CD4-positive, alpha-beta T cell treated with Interleukin-6 for 4 hours (primary cell): ENCODE measurements around the gene JMJD6.
"Not testable (repeated sequence)": the region's sequence is repeated elsewhere in the genome, so short reads cannot be mapped to it uniquely, and the experiment has no call there.

Experiments
- DNase-seq: peaks from one replicate; pipeline ENCODE4 v3.0.0-alpha.2; 2020; ENCODE audit warnings: mixed read lengths

JMJD6 gene

DNA sequence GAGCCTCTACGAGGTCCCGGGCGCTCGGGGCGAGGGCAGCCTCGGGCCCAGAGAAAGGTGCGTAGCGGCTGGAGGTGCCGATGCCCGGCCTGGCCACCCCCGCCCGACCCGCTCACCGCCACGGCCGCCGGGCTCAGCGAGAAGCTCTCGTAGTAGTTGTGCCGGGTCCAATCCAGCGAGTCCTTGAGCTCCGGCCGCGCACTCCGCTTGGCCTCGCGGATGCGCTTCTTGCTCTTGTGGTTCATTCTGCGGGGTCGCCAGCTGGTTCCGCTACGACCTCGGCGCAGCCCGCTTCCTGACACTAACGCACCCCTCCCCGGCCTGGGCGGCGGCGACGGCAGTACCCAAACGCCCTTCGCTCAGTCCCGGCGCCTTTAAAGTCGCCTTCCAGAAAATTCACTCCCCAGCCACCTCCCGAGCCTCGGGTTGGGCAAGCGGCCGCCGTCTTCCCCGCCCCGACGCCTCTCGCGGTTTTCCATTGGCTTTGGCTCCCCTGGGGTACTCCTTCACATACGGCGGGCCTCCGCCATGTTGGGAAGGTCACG is at the start of gene JMJD6:
TSS of gene JMJD6 (minus strand) at position 376 of the 545 bp plus-strand sequence. CDS start at position 245, 131 bp downstream.
- peak; percentile 97 for DNase-seq

DNA sequence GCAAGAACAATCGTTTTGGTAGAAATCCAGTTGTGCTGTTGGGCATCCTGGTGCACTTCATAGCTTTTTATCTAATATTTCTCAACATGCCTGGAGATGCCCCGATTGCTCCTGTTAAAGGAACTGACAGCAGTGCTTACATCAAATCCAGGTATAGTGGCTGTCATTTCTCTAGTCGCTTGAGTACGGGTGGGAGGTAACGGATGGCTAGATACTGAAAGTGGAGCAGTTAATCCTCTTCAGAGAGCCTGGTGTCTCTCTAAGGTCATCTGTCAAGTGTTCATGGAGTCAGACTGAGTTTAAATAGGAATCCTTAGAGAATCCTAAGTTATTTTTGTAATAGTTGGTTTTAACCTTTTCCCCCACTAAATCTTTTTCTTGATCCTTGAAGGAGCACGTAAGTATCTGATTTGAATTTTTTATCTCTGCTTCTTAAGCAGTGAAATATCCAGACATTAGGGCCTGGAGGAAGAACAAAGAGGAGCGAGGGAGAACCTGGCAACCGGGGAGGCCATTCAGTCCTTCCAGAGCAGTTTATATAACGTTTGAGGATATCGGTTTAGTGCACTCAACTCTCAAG is 48.7 kb upstream of the JMJD6 start:
- no peak for DNase-seq

DNA sequence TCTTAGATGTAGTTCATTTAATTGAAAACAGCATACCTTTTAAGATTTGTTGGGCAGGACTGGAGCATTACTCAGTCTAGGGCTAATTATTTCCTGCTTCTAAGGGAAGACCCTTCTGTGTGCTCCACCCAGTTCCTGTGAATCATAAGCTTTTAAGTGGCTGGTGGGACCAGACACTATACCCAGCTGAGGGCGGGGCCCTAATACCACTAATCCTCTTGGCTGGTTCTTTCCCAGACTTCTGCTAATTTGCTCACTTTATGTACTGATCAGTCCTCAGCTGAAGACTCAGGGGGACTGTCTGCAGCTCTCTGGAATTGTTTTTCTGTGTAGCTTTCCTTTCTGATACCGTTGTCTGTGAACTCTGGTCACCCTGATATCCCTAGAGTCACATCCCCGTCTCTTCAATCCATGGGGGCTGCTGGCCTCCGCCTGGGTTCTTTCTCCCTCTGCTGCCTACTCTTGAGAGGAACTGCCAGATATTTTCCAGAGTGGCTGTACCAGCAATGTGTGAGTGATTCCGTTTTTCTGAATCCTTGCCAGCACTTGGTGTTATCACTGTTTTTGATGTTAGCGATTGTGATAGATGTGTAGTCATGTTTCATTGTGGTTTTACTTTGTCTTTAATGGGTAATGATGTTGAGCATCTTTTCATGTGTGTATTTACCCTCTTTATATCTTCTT is 46.6 kb upstream of the JMJD6 start:
- DNase-seq = peak; percentile 80

DNA sequence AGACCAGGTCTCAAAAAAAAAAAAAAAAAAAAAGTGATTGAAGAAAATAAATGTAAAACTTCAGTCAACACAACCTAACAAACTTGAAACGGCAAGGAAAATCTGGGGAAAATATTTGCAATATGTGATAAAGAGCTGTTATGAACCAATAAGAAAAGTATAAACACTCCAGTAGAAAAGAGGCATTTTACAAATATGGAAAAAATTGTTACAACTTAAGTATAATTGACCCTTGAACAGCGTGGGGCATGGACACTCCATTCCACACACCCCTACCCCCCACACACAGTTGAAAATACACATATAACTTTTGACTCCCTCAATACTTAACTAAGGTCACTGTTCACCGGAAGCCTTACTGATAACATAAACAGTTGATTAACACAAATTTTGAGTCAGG is 32.2 kb upstream of the JMJD6 start:
- DNase-seq = no peak

DNA sequence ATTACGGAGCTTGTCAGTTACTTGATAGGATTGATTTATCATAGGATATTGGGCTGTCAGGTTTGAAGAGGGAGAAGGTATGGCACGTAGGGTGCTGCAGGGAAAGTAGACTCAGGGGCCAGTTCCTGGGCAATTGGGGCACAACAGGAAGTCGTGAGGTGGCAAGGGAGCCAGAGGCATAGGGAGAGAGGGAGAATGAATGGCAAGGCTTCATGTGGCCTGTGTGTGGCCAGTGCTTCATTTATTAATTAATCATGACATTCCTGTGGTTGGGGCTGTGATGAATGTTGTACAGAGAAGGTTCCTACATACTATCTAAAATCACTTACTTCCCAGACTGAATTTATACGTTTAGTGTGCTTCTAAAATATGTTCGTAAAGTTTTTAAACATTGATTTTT is 30.9 kb upstream of the JMJD6 start:
- DNase-seq = no peak

DNA sequence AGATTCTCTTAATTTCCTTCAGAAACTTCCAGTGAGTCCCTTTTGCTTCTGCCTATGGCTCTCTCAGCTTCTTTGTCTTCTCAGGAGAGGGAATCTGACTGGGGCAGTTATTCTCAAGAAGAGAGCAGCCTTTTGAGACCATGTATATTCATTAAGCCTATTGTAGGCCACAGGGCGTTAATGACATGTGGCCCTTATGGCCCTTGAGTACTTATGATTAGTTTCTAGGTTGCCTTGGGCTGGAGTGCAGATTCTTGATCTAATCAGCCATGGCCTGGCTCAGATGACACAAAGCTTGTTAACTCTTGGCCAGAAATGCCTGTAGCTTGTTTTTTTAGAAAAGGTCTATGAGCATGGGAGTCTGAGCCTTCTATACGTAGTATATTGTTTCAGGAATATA is 28.9 kb upstream of the JMJD6 start:
- DNase-seq = no peak

DNA sequence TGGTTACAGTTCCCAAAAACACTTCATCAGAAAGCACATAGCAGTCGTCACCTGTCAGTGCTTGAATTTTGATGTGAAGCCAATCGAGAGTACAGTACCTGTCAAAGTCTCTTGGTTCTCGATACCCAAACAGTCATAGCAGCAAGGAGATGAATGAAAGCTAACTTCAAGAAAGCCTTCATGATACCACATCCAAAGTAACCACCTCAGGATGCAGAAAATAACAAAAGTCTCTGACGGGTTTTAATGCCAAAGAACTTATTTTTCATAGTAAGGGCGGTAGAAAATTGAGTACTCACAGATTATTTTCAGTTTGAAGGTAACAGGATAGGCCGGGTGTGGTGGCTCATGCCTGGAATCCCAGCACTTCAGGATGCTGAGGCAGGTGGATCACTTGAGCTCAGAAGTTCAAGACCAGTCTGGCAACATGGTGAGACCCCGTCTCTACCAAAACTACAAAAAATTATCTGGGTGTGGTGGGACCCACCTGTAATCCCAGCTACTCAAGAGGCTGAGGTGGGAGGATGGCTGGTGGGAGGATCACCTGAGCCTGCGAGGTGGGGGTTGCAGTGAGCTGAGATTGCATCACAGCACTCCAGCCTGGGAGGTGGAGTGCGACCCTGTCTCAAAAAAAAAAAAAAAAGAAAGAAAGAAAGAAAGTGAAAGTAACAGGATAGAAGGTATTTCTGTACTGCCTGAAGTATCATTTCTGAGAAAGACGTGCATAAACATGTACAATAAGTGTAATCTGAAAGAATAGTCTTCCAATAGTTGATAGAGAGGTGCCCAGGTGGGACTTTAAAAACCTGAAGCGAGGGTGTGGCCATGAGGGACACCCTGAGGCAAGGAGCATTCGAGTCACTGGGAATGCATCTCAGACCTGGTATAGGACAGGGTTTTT is 26.9 kb upstream of the JMJD6 start:
- peak; percentile 35 for DNase-seq

DNA sequence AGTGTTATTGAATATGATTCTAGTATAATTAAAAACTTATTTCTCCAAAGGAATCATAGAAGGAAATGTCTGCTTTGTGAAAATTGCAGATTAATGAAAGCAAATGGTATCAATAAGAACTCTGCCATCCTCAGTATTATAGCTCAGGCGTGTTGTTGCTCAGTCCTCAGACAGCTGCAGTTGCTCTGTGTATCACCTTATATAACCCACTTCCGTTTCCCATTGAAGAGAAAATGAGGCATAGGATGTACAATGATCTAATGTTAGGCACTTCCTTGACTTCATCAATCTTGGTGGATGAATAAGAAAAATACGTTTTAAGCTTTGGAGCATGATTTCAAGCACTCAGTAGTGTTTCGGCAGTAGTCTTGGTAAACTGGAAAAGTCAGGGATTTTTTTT is 25.6 kb upstream of the JMJD6 start:
- DNase-seq = peak; percentile 19

DNA sequence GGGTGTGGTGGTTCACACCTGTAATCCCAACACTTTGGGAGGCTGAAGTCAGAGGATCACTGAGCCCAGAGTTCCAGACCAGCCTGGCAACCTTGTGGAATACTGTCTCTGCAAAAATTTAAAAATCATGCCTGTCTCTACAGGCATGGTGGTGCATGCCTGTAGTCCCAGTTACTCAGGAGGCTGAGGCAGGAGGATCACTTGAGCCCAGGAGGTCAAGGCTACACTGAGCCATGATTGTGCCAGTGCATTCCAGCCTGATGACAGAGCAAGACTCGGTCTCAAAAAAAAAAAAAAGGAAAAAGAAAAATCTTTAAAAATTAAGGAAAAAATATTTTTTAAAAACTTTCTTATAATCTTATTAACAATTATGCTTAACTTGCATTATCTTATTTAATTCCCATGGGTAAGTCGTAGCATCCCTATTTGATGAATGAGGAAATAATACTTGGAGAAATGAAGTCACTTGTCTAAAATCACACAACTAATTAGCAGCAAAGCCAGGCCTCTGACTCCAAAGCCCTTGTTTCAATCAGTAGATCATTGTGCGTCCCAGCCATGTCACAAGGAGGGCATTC is 25.1 kb upstream of the JMJD6 start:
- DNase-seq = no peak

DNA sequence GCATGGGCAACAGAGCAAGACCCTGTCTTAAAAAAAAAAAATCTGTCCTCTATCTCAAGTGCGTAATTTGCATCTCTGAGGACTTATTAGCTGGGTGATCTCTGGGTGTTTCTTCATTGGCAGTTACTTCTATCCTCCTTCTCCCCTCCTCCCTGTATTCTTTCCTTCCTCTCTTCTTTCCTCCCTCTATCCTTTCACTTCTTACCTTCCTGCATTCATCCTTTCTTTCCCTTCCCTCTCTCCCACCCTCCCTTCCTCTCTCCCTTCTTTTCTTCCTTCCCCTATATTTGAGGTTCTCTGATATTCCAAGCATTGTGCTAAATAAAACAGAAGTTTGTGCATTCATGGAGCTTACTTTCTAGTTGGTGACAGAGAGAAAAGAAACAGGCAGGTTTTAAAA is 22.3 kb upstream of the JMJD6 start:
- DNase-seq = no peak

DNA sequence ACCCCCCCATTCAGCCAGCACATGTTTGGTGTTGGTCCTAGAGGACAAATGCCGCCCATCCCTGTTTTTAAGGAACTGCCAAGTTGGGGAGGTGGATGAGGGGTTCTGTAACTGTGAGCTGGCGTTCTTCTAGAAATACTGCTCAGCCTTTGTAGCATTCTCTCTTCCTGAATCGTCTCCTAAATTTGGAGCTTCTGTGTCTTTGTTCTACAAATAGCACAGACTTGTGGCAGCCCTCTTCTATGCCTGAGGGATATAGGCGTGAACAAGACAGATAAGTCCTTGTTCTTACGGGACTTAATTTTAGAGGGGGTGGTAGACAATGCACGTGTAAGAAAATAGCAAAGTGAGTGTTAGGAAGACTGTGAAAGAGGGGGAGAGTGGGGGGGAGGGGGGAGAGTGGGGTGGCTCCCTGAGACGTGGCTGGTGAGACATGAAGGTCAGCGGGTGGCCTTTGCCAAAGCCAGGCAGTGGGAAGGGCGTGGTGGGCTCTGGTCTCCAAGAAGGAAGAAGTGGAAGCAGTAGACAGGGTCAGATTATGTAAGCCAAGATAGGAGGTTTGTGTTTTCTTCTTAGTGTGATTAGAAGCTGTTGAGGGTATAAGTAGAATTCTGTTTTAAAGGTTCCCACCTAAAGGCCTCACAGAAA is 21.4 kb upstream of the JMJD6 start:
- no peak for DNase-seq

DNA sequence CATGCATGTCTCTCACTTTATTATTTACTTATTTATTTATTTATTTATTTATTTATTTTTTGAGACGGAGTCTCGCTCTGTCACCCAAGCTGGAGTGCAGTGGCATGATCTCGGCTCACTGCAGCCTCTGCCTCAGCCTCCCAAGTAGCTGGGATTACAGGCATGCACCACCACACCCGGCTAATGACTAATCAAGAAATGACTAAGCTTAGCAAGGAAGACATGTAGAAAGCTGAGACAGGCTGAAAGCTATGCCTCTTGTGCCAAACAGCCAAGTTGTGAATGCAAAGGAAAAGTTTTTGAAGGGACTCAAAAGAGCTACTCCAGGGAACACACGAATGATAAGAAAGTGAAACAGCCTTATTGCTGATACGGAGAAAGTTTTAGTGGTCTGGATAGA is 19.4 kb upstream of the JMJD6 start:
- not testable (repeated sequence) for DNase-seq

DNA sequence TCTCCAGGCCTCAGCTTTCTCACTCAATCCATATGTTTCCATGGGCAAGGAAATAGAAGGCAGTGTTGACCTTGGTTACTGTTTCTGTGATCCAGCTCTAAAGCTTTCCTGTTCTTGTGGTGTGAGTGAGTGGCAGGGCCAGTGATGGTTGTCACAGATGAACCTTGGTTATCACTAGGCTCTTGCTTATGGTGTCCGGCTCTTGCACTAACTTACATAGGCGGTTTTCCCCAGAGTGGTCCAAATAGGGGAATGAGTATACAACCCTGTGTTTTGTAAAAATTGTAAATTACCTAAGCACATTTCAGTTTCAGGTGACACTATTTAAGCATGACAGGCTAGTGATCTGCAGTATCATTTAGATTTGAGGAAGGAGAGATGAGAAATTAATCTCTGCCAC is 18.3 kb upstream of the JMJD6 start:
- no peak for DNase-seq

DNA sequence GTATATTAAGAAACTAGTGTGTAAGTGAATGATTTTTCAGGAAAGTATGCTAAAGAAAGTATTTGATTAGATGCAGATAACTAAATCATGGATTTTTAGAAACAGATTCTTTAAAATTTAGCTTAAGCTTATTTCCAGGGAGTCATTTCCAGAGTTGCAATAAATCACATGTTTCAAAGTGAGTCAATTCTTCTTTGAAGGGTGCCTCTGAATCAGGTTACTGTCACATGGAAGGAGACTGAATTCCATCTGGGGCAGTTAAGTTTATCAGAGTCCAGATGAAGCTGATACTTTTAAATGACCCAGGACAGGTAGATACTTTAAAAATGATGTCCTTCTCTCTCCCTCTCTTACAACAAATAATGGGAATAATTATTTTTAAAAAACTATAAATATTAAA is 16.6 kb upstream of the JMJD6 start:
- no peak for DNase-seq

DNA sequence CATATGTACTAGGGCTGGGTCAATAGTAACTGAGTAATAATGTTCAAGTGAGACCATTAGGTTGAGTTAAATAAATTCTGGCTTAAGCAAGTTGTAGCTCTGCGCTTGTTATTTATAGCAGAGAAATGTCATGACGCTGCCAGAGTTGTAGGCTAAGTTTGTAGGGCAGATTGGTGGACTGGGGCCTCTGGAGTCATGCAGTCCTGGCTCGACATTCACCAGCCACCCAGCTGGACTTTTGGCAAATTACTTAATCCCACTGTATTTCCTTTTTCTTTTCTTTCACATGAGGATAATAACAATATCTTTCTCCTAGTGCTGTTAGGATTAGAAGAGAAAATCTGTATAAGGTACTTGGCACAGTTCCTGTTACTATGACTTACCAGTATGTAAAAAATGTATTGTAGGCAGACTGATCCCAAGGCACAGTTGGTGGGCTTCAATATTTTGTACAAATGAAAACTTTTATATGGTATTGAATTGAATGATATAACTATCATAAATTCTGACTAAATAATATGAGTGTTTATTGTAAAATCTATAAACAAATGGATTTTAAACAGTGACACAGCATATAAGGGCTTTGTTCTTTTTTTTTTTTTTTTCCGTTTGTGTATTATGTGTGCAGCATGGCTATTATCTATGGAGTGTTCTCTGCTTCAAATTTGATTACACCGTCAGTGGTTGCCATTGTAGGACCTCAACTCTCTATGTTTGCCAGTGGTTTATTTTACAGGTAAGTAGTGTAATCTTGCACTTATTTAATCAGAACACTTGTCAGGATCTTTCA is 14.1 kb upstream of the JMJD6 start:
- no peak for DNase-seq

DNA sequence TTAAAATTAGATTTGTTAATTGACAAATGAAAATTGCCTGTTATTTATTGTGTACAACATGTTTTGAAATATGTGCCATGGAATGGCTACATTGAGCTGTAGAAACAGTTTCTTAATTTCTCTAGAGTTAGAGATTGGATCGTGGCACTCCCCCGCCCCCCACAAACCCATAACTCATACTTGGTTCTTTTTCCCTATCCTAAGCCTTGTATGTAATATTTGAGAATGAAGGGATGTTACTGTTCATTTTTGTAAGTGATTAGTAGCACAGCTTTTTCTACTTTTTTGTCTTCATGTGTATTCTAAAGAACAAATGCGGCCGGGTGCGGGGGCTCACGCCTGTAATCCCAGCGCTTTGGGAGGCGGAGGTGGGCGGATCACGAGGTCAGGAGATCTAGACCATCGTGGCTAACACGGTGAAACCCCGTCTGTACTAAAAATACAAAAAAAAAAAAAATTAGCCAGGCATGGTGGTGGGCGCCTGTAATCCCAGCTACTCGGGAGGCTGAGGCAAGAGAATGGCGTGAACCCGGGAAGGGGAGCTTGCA is 13.2 kb upstream of the JMJD6 start:
- DNase-seq = not testable (repeated sequence)

DNA sequence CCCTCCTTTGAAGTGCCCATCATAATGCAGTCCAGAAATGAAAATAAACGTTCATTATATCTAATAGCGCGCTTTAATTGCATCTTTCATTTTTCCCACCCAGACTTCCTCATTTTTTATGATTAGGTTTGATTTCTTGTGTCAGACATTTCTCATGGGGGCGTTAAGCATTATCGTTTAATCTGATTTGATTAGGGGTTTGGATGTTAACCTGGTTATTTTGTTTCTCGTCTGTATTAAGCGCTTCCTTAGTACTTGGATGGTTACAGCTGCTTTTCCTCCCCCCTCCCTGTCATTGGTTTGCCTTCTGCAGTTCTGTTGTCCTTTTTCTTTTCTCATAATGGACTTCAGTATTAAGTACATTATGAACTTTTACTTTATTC is 12.1 kb upstream of the JMJD6 start:
- no peak for DNase-seq

DNA sequence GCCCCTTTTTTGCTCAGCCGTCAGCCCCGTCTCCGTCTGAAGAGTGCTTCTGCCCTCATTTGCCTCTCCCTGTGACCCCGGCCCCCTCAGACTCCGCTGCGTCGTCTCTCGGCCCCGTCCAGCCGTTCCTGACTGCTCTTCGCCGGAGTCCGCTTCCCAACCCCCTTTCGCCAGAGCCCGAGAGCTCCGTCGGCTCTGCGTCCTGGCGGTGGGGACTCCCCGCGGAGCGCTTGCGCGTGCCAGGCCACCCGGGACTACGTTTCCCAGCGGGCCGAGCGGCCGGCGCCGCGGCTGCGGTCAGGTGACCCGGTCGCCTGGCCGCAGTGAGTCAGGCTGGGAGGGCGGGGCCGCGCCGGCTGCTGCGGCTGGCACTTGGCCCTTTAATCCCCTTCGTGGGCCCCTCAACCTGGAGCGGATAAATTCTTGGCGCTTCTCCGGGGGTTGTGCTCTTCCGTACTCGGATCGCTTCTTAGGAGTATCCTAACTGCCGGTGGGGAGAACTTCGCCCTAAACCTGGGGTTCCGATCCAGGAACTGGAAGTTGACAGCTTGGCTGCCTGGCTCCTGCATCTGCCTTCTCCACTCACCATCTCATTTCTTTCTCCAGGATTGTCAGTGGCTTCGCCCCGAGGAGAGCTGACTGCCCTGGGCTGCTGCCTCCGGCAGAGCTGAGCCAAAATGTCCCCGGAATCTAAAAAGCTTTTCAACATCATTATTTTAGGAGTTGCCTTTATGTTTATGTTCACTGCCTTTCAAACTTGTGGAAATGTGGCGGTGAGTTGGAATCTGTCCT is 11.5 kb upstream of the JMJD6 start, which contains the start of gene MFSD11:
TSS of gene MFSD11 (plus strand) at position 444 of the 792 bp plus-strand sequence. CDS start at position 678, 234 bp downstream.
- DNase-seq = peak; percentile 93

DNA sequence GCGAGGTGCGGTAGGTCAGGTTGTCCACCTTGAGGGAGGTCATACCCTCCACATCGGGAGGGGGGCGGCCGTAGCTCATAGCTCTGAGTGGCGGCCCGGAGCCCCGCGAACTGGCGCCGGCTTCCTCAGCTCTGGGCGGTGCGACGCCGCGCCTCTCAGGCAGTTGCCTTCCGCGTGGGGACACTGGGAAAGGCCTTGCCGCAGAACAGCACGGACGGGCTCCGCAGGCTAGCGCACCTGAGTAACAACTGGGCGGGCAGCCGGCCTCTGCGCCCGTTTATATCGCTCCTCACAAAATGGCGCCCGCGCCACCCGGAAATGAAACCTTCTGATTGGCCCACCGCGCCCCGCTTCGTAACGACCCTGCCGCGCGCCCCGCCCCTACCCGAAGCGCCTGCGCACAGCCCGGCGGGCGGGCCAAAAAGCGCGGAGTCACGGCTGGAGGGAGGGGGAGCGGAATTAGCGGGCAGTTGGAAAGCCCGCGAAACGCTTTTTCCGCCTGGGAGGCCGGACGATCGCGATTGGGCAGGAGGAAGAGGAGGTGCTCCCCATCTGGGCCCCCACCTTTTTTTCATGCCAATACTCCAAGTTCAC is 10.8 kb upstream of the JMJD6 start, which contains the start of gene SRSF2:
TSS of gene SRSF2 (minus strand) at position 250 of the 594 bp plus-strand sequence. CDS start at position 79, 171 bp downstream.
- DNase-seq = peak; percentile 97
